HG03378 (cell line): Measurements from ENCODE around the gene CNKSR3.
"Not testable (repeated sequence)": the region's sequence is repeated elsewhere in the genome, so short reads cannot be mapped to it uniquely, and the experiment has no call there.

Experiments used
- ATAC-seq: cut with Tn5 transposase; IDR thresholded peaks from one replicate; pipeline ENCODE4 v1.9.1; 2021; ENCODE audit warnings: mild to moderate bottlenecking, moderate library complexity; ENCODE audit not compliant: unreplicated experiment

The CNKSR3 gene

DNA sequence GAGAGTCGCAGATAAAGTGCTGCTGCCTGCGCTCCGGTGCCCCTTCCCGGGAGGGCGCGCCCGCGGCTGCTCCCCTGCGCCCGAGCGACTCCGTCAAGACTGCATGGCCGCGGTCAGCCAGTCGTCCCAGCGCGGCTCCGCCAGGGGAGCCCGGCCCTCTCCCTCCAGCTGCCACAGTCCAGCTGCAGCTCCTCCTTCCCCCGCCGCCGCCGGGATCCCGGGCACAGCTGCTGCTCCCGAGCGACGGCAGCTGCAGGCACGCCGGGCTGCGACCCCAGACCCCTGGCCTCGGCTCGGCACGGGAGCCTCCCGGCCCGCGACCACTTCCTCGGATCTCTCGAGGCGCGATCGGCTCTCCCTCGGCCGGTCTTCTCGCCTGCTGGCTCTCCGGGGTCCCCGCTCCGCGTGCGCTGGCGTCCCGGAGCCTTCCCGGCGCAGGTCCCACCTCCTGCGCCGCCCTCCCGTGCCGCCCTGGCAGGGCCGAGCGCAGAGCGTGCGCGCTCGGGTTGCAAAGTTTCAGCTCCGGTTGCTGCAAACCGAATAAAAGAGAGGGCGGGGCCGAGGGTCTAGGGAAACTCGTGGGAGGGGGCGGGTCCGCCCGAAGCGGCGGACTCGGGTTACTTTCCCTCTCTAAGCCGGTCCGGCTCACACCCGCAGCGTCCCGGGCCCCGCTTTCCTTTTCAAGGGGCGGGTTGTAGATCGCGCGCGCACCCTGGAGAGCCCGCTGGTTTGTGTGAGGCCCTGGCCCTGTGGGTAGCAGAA lies at the start of gene CNKSR3:
Gene CNKSR3 (minus strand): TSS at position 542 of the 762 bp plus-strand sequence. CDS start 571 bp downstream, outside the sequence.
- ATAC-seq = peak; percentile 72

DNA sequence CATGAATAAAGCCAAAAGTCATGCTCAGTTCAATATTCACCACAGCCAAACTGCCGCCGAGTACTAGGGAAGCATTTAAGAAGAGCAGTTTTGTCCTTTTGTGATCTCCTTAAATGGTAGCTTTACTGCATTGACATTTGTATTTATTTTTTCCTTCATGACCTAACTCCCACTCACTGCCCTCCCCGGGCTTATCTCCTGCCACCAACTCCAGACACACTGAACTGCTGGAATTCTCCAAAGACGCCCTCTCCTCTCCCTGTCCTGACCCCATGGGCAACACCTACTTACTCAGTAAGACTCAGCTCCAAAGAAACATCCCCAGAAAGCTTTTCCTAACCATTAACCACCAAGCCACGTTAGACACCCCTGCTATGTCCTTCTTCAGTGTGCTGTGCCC lies 48.5 kb upstream of the CNKSR3 start:
- ATAC-seq = no peak

DNA sequence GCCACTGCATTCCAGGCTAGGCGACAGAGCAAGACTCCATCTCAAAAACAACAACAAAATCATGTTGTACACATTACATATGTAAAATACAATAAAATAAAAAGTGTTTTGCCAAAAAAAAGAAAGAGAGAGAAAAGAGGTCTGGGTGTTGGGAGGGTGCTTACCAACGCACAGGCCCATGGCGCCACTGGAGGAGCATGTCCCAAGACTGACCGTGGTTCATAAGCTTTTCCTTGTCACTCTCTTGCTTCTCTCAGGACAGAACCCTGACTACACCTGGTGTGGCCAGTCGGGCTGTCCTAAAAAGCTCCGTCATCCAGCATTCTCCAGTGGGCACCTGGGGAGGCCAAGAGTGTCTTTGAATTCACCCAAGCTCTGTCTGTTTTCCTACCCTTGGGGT lies 48.0 kb upstream of the CNKSR3 start:
- ATAC-seq = no peak

DNA sequence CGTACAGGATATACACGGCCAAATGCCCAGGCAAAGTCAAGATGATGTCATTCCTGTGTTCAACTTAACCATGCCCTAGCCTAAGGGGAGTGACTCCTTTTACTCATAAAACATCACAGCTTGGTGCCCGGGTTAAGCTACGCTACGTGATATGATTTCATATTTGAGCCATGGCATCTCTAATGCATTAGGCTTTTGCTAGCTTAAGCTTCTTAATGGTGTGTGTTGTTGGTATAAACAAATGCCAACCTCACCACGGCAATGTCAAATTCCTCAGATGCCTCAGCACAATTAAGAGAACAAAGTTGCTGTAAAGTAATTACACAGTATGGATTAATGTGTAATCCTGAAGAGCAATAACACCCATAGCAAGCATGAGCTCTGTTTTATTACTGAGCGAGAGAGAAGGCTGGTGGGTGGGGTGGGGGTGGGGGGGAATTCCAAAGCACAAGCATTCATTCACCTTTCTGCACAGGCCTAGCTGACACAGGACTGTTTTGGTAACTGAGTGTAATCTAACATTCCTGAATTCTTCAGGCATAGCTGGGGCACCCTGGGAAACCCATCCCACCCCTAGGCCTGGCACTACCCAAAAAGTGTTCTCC lies 44.7 kb upstream of the CNKSR3 start:
- ATAC-seq = no peak

DNA sequence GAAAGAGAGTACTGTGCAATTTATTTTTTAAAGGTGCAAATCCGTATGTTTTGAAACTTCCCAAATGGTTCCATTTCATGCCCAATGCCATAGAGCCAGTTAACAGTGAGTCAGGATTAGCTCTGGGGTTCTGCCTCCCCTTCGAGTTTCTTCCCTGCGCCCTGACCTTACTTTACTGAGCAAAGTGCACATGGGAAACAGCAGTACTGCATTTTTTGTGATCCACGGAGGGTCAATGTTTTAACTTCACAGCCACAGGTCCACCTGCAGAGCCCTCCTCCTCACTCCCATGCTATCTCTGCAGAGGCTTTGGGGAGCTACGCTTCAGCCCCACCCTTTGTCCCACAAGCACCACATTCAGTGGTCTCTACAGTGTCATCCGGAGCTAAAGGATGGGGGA lies 44.0 kb upstream of the CNKSR3 start:
- no peak for ATAC-seq

- ATAC-seq = no peak
Measured at GRCh38 chr6:154550779-154551178, 40.3 kb upstream of the CNKSR3 start.

GRCh38 chr6:154549179-154549578 lies 38.7 kb upstream of the CNKSR3 start:
- no peak for ATAC-seq

DNA sequence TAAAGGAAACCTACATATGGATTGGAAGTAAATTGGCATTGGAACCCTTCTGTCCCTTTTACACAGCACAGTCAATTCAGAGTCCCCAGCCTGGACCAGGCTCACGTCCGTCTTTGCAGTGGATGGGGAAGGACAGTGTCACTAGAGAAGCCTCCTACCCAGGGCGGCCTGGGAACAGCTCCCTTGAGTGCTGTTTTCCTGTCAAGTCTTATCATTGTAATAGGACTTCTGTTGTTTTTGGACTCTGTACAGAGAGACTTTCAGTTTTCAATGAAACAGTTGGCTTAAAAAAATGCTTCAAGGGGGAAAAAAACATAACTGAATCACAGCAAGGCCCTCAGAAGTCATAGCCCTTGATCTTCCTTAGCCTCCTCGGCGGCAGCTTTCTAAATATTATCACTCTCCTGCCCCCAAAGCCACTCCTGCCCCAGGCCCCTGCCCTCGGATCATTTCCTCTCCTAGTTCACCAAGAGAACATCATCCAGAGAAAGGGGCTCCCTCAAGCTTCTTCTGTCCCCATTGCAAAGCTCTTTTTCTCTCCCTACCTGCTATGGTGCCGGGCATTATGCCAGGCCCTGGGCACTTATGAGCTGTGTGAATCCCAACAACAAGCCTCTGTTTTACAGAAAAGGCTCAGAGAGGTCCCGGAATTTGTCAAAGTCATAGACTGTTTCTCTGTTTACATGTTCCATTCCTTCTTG lies 37.8 kb upstream of the CNKSR3 start:
- ATAC-seq = no peak

- no peak for ATAC-seq
Measured at GRCh38 chr6:154543628-154544027, 33.1 kb upstream of the CNKSR3 start.

DNA sequence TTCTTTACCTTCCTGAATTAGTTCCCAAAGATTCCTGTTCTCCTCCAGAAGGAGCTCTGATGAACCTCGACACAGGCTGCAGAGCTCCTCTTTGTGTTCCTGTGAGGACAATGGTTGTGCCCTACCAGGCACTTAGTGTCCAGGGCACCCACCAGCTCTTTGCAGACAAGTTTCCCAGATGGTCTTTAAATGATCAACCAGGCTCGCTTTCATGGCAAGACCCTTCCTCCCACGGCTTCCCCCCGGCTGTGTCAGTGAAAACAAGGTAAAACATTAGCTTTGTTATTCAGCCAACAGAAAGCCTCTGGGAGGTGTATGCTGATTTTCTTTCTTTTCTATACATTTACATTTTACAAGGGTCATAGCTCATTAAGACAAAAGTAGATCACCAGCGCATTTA lies 32.3 kb upstream of the CNKSR3 start:
- no peak for ATAC-seq

DNA sequence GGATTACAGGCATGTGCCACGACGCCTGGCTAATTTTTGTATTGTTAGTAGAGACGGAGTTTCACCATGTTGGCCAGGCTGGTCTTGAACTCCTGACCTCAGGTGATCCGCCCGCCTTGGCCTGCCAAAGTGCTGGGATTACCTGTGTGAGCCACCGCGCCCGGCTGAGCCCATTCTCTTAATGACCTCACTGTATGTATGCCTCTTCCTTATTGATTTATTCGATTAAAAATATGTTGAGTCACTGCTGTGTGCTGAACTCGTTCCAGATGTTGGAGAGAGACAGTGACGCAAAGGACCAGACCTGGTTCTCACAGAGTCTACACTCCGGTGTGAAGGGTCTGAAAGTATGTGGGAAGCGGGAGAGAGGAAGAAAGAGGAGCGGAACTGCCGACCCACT lies 31.4 kb upstream of the CNKSR3 start:
- not testable (repeated sequence) for ATAC-seq

GRCh38 chr6:154539593-154540269 lies 29.2 kb upstream of the CNKSR3 start:
- no peak for ATAC-seq

DNA sequence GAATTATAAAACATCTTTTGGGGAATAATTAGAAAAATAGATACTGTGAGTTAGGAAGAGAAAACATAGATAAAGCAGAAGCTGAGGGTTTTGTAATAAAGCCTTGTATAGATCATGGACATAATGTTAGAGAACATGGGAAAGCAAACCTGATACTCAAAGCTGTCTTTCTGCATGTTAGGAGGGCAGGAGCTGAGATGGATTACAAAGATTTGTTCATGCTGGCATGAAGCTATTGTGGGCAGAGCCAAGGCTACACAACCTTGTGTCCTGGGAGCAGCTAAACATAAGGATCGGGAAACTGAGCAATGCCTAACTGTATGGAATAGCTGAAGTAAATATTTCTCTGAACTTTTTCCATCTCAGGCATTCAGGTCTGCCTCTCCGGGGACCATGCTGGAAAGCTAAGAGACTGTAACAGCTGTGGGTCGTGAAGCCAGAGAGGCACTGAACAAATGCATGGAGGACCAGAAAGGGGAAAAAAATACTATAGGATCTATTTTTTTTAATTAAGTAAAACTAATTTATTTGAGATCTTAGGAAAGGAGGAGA lies 28.2 kb upstream of the CNKSR3 start:
- no peak for ATAC-seq

DNA sequence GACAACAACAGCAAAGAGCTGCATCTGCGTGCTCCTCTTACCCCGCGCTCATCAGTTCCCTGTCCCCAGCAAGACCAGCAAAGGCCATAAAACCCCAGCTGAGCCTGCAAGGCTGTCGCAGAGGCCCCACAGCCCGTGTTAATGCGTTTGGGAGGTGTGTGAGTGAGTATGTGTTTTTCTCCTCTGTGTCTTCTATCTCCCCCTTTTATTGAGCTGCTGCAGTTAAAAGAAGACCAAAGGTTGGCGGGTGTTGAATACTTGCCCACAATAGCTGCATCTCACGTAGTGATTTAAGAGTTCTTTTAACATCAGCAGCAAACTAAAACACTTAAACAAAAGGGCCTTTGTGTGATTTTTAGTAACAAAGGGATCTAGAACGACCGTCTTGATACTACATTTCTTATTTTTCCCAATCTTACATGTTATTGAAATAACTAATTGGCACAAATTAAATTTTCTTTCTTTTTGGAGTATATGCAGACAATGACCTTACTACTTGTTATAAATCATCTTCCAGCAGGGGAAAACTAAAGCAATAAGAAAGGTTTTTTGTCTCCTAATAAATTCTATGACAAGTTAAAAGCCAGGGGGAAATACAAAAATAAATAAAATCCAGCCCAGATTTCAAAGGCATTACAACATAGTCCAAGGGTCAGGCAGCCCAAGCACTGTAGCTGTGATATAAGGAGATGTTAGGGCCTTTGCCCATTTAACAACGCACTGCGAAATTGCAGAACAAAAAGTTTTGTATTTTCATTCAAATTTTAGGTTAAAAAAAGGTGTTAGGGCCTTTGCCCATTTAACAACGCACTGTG lies 27.2 kb upstream of the CNKSR3 start:
- no peak for ATAC-seq

- ATAC-seq = no peak
Measured at GRCh38 chr6:154536999-154537398, 26.5 kb upstream of the CNKSR3 start.

GRCh38 chr6:154536255-154536654 lies 25.8 kb upstream of the CNKSR3 start:
- no peak for ATAC-seq

- no peak for ATAC-seq
Measured at GRCh38 chr6:154535851-154536250, 25.4 kb upstream of the CNKSR3 start.

DNA sequence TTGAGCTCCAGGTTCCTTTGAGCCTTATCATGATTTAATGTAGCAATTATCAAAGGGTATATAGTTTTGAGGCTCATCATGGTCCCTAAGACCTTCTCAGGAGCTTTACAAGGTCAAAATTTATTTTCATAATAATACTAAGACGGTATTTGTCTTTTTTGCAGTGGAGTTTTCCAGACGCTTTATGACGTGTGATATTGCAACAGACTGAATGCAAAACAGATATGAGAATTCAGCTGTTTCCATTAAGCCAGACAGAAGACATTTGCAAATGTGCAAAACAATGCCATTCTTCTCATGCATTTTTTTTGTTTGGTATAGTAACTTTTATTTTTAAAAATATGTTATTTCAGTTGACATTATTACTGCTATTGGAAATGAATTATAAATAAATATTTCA lies 24.7 kb upstream of the CNKSR3 start:
- ATAC-seq = no peak

- no peak for ATAC-seq
Measured at GRCh38 chr6:154534531-154534930, 24.0 kb upstream of the CNKSR3 start.

GRCh38 chr6:154532426-154532825 lies 21.9 kb upstream of the CNKSR3 start:
- ATAC-seq = no peak
